Measurements from ENCODE around the gene GRB10.

DNA sequence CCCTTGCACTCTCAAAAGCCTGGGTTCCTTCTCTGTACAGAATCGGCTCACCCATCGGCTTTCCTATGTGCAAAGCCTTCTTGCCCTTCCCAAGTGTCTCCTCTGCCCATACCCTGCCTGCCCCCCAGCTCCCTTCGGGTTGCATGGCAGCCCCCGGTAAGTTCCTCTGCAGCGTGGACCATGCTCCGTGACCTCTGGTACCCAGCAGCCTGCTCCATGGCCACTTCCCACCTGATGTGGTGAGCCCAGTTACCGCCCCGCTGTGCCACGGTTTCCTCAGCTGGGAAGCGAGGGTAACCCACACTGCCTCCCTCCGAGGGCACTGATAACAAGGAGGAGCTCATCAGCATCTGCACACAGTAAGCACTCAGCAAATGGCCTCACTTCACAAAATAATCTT, 110.7 kb downstream of the GRB10 start:
- TF ChIP-seq TAF1 (conservative IDR thresholded peaks at IDR 0.05), result no peak
- TF ChIP-seq, protein P1, sequence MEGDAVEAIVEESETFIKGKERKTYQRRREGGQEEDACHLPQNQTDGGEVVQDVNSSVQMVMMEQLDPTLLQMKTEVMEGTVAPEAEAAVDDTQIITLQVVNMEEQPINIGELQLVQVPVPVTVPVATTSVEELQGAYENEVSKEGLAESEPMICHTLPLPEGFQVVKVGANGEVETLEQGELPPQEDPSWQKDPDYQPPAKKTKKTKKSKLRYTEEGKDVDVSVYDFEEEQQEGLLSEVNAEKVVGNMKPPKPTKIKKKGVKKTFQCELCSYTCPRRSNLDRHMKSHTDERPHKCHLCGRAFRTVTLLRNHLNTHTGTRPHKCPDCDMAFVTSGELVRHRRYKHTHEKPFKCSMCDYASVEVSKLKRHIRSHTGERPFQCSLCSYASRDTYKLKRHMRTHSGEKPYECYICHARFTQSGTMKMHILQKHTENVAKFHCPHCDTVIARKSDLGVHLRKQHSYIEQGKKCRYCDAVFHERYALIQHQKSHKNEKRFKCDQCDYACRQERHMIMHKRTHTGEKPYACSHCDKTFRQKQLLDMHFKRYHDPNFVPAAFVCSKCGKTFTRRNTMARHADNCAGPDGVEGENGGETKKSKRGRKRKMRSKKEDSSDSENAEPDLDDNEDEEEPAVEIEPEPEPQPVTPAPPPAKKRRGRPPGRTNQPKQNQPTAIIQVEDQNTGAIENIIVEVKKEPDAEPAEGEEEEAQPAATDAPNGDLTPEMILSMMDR (IDR thresholded peaks at IDR 0.05; ENCODE audit: low read depth, low read length, missing input control), result no peak
